ENCODE measurements around the gene LACC1.
A peak's percentile ranks its signal among the peaks of the same experiment; 100 is the strongest.

LACC1 gene

GRCh38 chr13:43879755-43880181 is at the start of gene LACC1:
Gene LACC1 (plus strand): TSS chr13:43879904. CDS start chr13:43880986, 1,082 bp downstream.
- no peak for DNase-seq

GRCh38 chr13:43830497-43830881 is 49.2 kb upstream of the LACC1 start:
- DNase-seq: no peak

- DNase-seq: no peak
These were observed 48.6 kb upstream of the LACC1 start for GRCh38 chr13:43831088-43831487.

GRCh38 chr13:43835701-43836100 is 44.0 kb upstream of the LACC1 start:
- DNase-seq: no peak

- DNase-seq: no peak
These were observed 40.8 kb upstream of the LACC1 start for GRCh38 chr13:43838909-43839308.

GRCh38 chr13:43846496-43847158 is 33.1 kb upstream of the LACC1 start:
- no peak for DNase-seq

- no peak for DNase-seq
These were observed 31.6 kb upstream of the LACC1 start for GRCh38 chr13:43848001-43848649.

GRCh38 chr13:43850873-43851272 is 28.8 kb upstream of the LACC1 start:
- DNase-seq: no peak

GRCh38 chr13:43852923-43853404 is 26.7 kb upstream of the LACC1 start:
- no peak for DNase-seq

- DNase-seq: no peak
These were observed 17.8 kb upstream of the LACC1 start for GRCh38 chr13:43861863-43862262.

GRCh38 chr13:43864921-43865320 is 14.8 kb upstream of the LACC1 start:
- DNase-seq: no peak

GRCh38 chr13:43865892-43866291 is 13.8 kb upstream of the LACC1 start:
- DNase-seq: no peak

GRCh38 chr13:43872181-43872580 is 7.5 kb upstream of the LACC1 start:
- no peak for DNase-seq

GRCh38 chr13:43874504-43875092 is 5.1 kb upstream of the LACC1 start:
- peak; percentile 37 for DNase-seq

- DNase-seq: no peak
These were observed 3.3 kb upstream of the LACC1 start for GRCh38 chr13:43876366-43876765.

- no peak for DNase-seq
These were observed 2.4 kb upstream of the LACC1 start for GRCh38 chr13:43877326-43877725.

- peak; percentile 36 for DNase-seq
These were observed 1.9 kb upstream of the LACC1 start for GRCh38 chr13:43877766-43878165.

GRCh38 chr13:43878892-43879754 is 581 bp upstream of the LACC1 start, which contains the start of gene CCDC122:
Gene CCDC122 (minus strand): TSS chr13:43879740. CDS start chr13:43869376, 10,364 bp downstream.
- peak; percentile 69 for DNase-seq

GRCh38 chr13:43880214-43880855 is 631 bp downstream of the LACC1 start:
- DNase-seq: no peak

GRCh38 chr13:43880926-43881325 is 1.2 kb downstream of the LACC1 start:
- no peak for DNase-seq

GRCh38 chr13:43881580-43881979 is 1.9 kb downstream of the LACC1 start:
- DNase-seq: no peak

- DNase-seq: no peak
These were observed 3.9 kb downstream of the LACC1 start for GRCh38 chr13:43883631-43884030.

- DNase-seq: no peak
These were observed 4.5 kb downstream of the LACC1 start for GRCh38 chr13:43884222-43884621.

All from NCI-H2171 treated with DMSO at 0.1 percent for 48 hours (cell line).